Left renal cortex interstitium (tissue), 4 donors: ENCODE data around the gene HEPACAM2. TPM values are rescaled to one million over a fixed set of nuclear protein-coding genes. Genes with fewer than 3 reads are reported as not detected.

Source experiments
- DNase-seq, 4 donors: peaks; one replicate each; pipeline ENCODE4 v3.0.0-alpha.2; 2013; ENCODE audit warnings: low read depth in 4 of 4, low spot score in 2 of 4, missing footprints in 1 of 4
- polyA plus RNA-seq, 4 donors: library from polyadenylated mRNA; unstranded; fragments of 120-200 nt; gene quantifications; one replicate each; pipeline ENCODE4 v1.2.1, GENCODE V29; 2013; ENCODE audit not compliant: insufficient read length in 4 of 4

Gene HEPACAM2
- polyA plus RNA-seq, 4 donors: 4.9 to 7.2 (median 5.8) TPM

GRCh38 chr7:93203496-93203895 is 22.8 kb downstream of the HEPACAM2 start:
- DNase-seq: no peak

- DNase-seq: no peak
Observed at GRCh38 chr7:93202594-93203250, 23.5 kb downstream of the HEPACAM2 start.

GRCh38 chr7:93198472-93198871 is 27.8 kb downstream of the HEPACAM2 start:
- no peak for DNase-seq

- no peak for DNase-seq
Observed at GRCh38 chr7:93196336-93196735, 29.9 kb downstream of the HEPACAM2 start.

- no peak for DNase-seq
Observed at GRCh38 chr7:93194386-93194785, 31.9 kb downstream of the HEPACAM2 start.

GRCh38 chr7:93188870-93189634 is 37.2 kb downstream of the HEPACAM2 start:
- no peak for DNase-seq

- no peak for DNase-seq
Observed at GRCh38 chr7:93185303-93186027, 40.8 kb downstream of the HEPACAM2 start.

GRCh38 chr7:93179173-93179572 is 47.1 kb downstream of the HEPACAM2 start:
- DNase-seq: no peak

GRCh38 chr7:93178213-93178612 is 48.1 kb downstream of the HEPACAM2 start:
- DNase-seq: no peak

GRCh38 chr7:93176992-93177580 is 49.2 kb downstream of the HEPACAM2 start:
- no peak for DNase-seq

- no peak for DNase-seq
Observed at GRCh38 chr7:93175219-93175618, 51.0 kb downstream of the HEPACAM2 start.

- DNase-seq: no peak
Observed at GRCh38 chr7:93172683-93173082, 53.6 kb downstream of the HEPACAM2 start.

- no peak for DNase-seq
Observed at GRCh38 chr7:93171606-93172226, 54.6 kb downstream of the HEPACAM2 start.

- DNase-seq: no peak
Observed at GRCh38 chr7:93165447-93165846, 60.8 kb downstream of the HEPACAM2 start.

- DNase-seq: no peak
Observed at GRCh38 chr7:93164766-93165165, 61.5 kb downstream of the HEPACAM2 start.

- no peak for DNase-seq
Observed at GRCh38 chr7:93161181-93161762, 65.0 kb downstream of the HEPACAM2 start.

GRCh38 chr7:93160410-93160809 is 65.9 kb downstream of the HEPACAM2 start:
- DNase-seq: no peak

GRCh38 chr7:93159490-93159889 is 66.8 kb downstream of the HEPACAM2 start:
- DNase-seq: no peak

- DNase-seq: no peak
Observed at GRCh38 chr7:93156884-93157283, 69.4 kb downstream of the HEPACAM2 start.

GRCh38 chr7:93150200-93150835 is 76.0 kb downstream of the HEPACAM2 start:
- no peak for DNase-seq
